IMR-90 (cell line): ENCODE measurements around the gene COL3A1.

Experiments
- BHLHE40 ChIP-seq: fragments of 150-350 bp; IDR thresholded peaks from 2 replicates; pipeline ENCODE4 v1.6.1; 2016; ENCODE audit warnings: mild to moderate bottlenecking, low read depth, low read length
- CEBPB ChIP-seq: IDR thresholded peaks from 2 replicates; pipeline ENCODE4 v1.6.1; 2012; ENCODE audit warnings: low read depth, low read length, improper control_type of control experiment
- CHD1 ChIP-seq: IDR thresholded peaks from 2 replicates; pipeline ENCODE4 v1.6.1; 2012; ENCODE audit warnings: low read depth, low read length, improper control_type of control experiment
- CTCF ChIP-seq: conservative IDR thresholded peaks from 2 replicates; pipeline ENCODE4 v1.5.1; 2012; ENCODE audit warnings: mild to moderate bottlenecking, low read depth, low read length, improper control_type of control experiment
- MAFK ChIP-seq: IDR thresholded peaks from 2 replicates; pipeline ENCODE4 v1.6.1; 2012; ENCODE audit warnings: low read depth, low read length, improper control_type of control experiment
- MAZ ChIP-seq: IDR thresholded peaks from 2 replicates; pipeline ENCODE4 v1.6.1; 2012; ENCODE audit warnings: low read depth, mild to moderate bottlenecking, low read length, improper control_type of control experiment, moderate library complexity, borderline replicate concordance
- MXI1 ChIP-seq: IDR thresholded peaks from 2 replicates; pipeline ENCODE4 v1.6.1; 2012; ENCODE audit warnings: low read depth, mild to moderate bottlenecking, low read length, moderate library complexity, borderline replicate concordance
- NFE2L2 ChIP-seq: fragments of 150-350 bp; IDR thresholded peaks from 2 replicates; pipeline ENCODE4 v1.6.1; 2016; ENCODE audit warnings: low read depth, mild to moderate bottlenecking, low read length
- POLR2A ChIP-seq: IDR thresholded peaks from 2 replicates; pipeline ENCODE4 v1.6.1; 2012; ENCODE audit warnings: mild to moderate bottlenecking, low read depth, low read length
- RCOR1 ChIP-seq: IDR thresholded peaks from 2 replicates; pipeline ENCODE4 v1.6.1; 2012; ENCODE audit warnings: mild to moderate bottlenecking, low read length, improper control_type of control experiment; ENCODE audit not compliant: insufficient replicate concordance
- RFX5 ChIP-seq: IDR thresholded peaks from 2 replicates; pipeline ENCODE4 v1.8.0; 2012; ENCODE audit warnings: low read depth, mild to moderate bottlenecking, low read length, moderate library complexity
- SMC3 ChIP-seq: fragments of 150-350 bp; IDR thresholded peaks from 2 replicates; pipeline ENCODE4 v1.6.1; 2016; ENCODE audit warnings: low read depth, mild to moderate bottlenecking, antibody characterized with exemption, low read length, moderate library complexity
- USF2 ChIP-seq: fragments of 150-350 bp; IDR thresholded peaks from 2 replicates; pipeline ENCODE4 v1.6.1; 2017; ENCODE audit warnings: mild to moderate bottlenecking, antibody characterized with exemption, low read length, low read depth

GRCh38 chr2:189049709-189050164 is 75.6 kb downstream of the COL3A1 start:
- no peak for TF ChIP-seq CTCF
- no peak for TF ChIP-seq POLR2A
- no peak for TF ChIP-seq CEBPB
- no peak for TF ChIP-seq CHD1
- TF ChIP-seq RFX5 = no peak
- no peak for TF ChIP-seq RCOR1
- TF ChIP-seq MAFK = no peak
- TF ChIP-seq MAZ = no peak
- TF ChIP-seq USF2 = no peak
- no peak for TF ChIP-seq MXI1
- no peak for TF ChIP-seq NFE2L2
- TF ChIP-seq BHLHE40 = no peak
- TF ChIP-seq SMC3 = no peak
